GM21825 (cell line): ENCODE measurements around the gene REPIN1.
"Not testable (repeated sequence)": the region's sequence is repeated elsewhere in the genome, so short reads cannot be mapped to it uniquely, and the experiment has no call there.

ENCODE experiments used
- ATAC-seq: cut with Tn5 transposase; IDR thresholded peaks from one replicate; pipeline ENCODE4 v1.9.1; 2021; ENCODE audit warnings: mild to moderate bottlenecking, moderate library complexity; ENCODE audit not compliant: unreplicated experiment

The REPIN1 gene

GRCh38 chr7:150374472-150374871, 5.8 kb downstream of the REPIN1 start:
- no peak for ATAC-seq

GRCh38 chr7:150375662-150376521, 7.3 kb downstream of the REPIN1 start:
- ATAC-seq, result no peak

GRCh38 chr7:150376560-150376959, 7.9 kb downstream of the REPIN1 start:
- ATAC-seq, result no peak

GRCh38 chr7:150377196-150377595, 8.6 kb downstream of the REPIN1 start:
- ATAC-seq, result no peak

- ATAC-seq, result no peak
Measured at GRCh38 chr7:150377635-150378034, 9.0 kb downstream of the REPIN1 start.

- peak; percentile 25 for ATAC-seq
Measured at GRCh38 chr7:150378115-150378852, 9.7 kb downstream of the REPIN1 start.

- ATAC-seq, result peak; percentile 75
Measured at GRCh38 chr7:150378853-150379440, 10.3 kb downstream of the REPIN1 start, which contains the start of gene ZNF775. Gene ZNF775 (plus strand): TSS chr7:150379330. CDS start chr7:150388471, 9,141 bp downstream.

GRCh38 chr7:150379441-150380379, 11.1 kb downstream of the REPIN1 start:
- no peak for ATAC-seq

GRCh38 chr7:150380463-150380862, 11.8 kb downstream of the REPIN1 start:
- ATAC-seq, result no peak

GRCh38 chr7:150381096-150381495, 12.5 kb downstream of the REPIN1 start:
- no peak for ATAC-seq

- ATAC-seq, result no peak
Measured at GRCh38 chr7:150381785-150382122, 13.1 kb downstream of the REPIN1 start.

GRCh38 chr7:150382123-150382843, 13.7 kb downstream of the REPIN1 start:
- ATAC-seq, result no peak

- ATAC-seq, result no peak
Measured at GRCh38 chr7:150382844-150383225, 14.2 kb downstream of the REPIN1 start.

- no peak for ATAC-seq
Measured at GRCh38 chr7:150383710-150384397, 15.2 kb downstream of the REPIN1 start.

- no peak for ATAC-seq
Measured at GRCh38 chr7:150384406-150385301, 16.0 kb downstream of the REPIN1 start.

GRCh38 chr7:150385302-150385723, 16.7 kb downstream of the REPIN1 start:
- ATAC-seq, result no peak

- ATAC-seq, result not testable (repeated sequence)
Measured at GRCh38 chr7:150385884-150386283, 17.3 kb downstream of the REPIN1 start.

- ATAC-seq, result no peak
Measured at GRCh38 chr7:150388306-150388705, 19.7 kb downstream of the REPIN1 start.
